Measurements from ENCODE around the gene UBE2J2.

Gene UBE2J2

GRCh38 chr1:1223891-1224290, 49.8 kb downstream of the UBE2J2 start:
- Histone ChIP-seq H3K4me3 (ENCODE audit: low read length) (no peak overlapping the region), H3K79me2 (ENCODE audit: low read length) (peaks cover 44% of the 10 kb centered on the region), H3K9me3 (ENCODE audit: insufficient read depth, low read length) (no peaks in the 10 kb centered on the region), H3K4me2 (ENCODE audit: low read length) (no peak overlapping the region), H3K9ac (ENCODE audit: low read length) (no peak overlapping the region), H4K20me1 (ENCODE audit: insufficient read depth, low read length) (0 out of 2 replicates have a peak, but pooled peaks cover 2% of the 10 kb centered on the region), H3K36me3 (replicated peaks; ENCODE audit: low read depth, low read length) (peaks cover 37% of the 10 kb centered on the region), H3K4me1 (ENCODE audit: low read length) (peaks cover 6% of the 10 kb centered on the region; the same call in 1 of the 2 replicates), H3K27ac (ENCODE audit: low read length) (no peak overlapping the region), H2AFZ (ENCODE audit: low read depth, low read length) (no peak overlapping the region), H3K27me3 (ENCODE audit: low read depth, low read length) (no peaks in the 10 kb centered on the region)
- no peak for TF ChIP-seq EZH2phosphoT487 (IDR thresholded peaks at IDR 0.05; ENCODE audit: low read depth)
- TF ChIP-seq, protein P1, sequence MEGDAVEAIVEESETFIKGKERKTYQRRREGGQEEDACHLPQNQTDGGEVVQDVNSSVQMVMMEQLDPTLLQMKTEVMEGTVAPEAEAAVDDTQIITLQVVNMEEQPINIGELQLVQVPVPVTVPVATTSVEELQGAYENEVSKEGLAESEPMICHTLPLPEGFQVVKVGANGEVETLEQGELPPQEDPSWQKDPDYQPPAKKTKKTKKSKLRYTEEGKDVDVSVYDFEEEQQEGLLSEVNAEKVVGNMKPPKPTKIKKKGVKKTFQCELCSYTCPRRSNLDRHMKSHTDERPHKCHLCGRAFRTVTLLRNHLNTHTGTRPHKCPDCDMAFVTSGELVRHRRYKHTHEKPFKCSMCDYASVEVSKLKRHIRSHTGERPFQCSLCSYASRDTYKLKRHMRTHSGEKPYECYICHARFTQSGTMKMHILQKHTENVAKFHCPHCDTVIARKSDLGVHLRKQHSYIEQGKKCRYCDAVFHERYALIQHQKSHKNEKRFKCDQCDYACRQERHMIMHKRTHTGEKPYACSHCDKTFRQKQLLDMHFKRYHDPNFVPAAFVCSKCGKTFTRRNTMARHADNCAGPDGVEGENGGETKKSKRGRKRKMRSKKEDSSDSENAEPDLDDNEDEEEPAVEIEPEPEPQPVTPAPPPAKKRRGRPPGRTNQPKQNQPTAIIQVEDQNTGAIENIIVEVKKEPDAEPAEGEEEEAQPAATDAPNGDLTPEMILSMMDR (IDR thresholded peaks at IDR 0.05; ENCODE audit: low read depth, low read length), result no peak

DNA sequence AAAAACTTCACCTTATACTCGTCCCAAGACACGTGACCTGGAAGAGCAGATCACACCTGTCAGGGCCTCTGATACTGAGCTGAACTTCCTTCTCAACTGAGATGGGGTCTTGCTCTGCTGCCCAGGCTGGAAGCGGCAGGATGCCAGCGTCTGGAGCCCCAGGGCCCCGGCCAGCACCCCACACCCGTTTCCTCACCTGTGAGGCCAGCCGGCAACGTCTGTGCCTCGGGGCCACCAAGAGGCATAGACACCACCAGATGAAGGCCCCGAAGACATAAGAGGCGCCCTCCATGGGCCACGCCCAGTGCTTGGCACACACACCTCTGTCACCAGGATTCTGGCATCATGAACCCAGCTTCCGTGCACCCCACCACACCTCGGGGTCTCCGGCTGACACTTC, 50.3 kb downstream of the UBE2J2 start:
- no peak for TF ChIP-seq EZH2phosphoT487 (IDR thresholded peaks at IDR 0.05; ENCODE audit: low read depth)
- TF ChIP-seq, protein P1 (IDR thresholded peaks at IDR 0.05; ENCODE audit: low read depth, low read length), result no peak
- Histone ChIP-seq H3K36me3 (replicated peaks; ENCODE audit: low read depth, low read length) (peaks cover 35% of the 10 kb centered on the region), H3K9ac (ENCODE audit: low read length) (no peak overlapping the region), H4K20me1 (ENCODE audit: insufficient read depth, low read length) (no peaks in the 10 kb centered on the region), H3K27me3 (ENCODE audit: low read depth, low read length) (no peaks in the 10 kb centered on the region), H3K9me3 (ENCODE audit: insufficient read depth, low read length) (no peaks in the 10 kb centered on the region), H2AFZ (ENCODE audit: low read depth, low read length) (no peak overlapping the region), H3K27ac (ENCODE audit: low read length) (no peak overlapping the region), H3K79me2 (ENCODE audit: low read length) (peaks cover 38% of the 10 kb centered on the region), H3K4me3 (ENCODE audit: low read length) (no peak overlapping the region), H3K4me1 (ENCODE audit: low read length) (peaks cover 6% of the 10 kb centered on the region; the same call in 1 of the 2 replicates), H3K4me2 (ENCODE audit: low read length) (no peak overlapping the region)

DNA sequence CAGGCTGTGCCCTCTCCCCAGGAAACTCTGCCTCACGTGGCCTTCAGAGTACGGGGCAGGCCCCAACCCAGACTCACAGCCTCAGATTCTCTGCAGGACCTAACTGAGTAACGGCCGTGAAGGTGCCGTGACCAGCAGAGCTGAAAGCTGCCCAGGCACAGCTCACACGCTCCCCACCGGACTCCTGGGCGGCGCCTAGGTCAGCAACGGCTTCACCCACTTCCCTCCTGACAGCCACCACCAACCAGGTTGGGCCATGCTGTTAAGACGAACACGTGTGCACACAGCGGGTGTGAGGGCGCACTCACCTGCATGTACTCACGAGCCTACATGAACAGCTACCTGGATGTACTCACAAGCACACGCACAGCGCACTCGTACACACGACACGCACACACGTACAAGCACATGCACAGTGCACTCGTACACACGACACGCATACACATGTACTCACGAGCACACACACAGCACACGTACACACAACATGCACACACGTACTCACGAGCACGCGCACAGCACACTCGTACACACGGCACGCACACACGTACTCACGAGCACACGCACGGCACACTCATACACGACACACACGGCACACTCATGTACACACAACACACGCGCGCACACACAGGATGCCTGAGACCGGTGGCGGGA, 51.0 kb downstream of the UBE2J2 start:
- TF ChIP-seq, protein P1 (IDR thresholded peaks at IDR 0.05; ENCODE audit: low read depth, low read length), result no peak
- no peak for TF ChIP-seq EZH2phosphoT487 (IDR thresholded peaks at IDR 0.05; ENCODE audit: low read depth)
- no peak overlapping the region for H2AFZ ChIP-seq (ENCODE audit: low read depth, low read length)
- H3K27me3 ChIP-seq (ENCODE audit: low read depth, low read length), result no peaks in the 10 kb centered on the region
- no peak overlapping the region for H3K27ac ChIP-seq (ENCODE audit: low read length)
- H3K4me1 ChIP-seq (ENCODE audit: low read length), result peaks cover 6% of the 10 kb centered on the region; the same call in 1 of the 2 replicates
- peaks cover 32% of the 10 kb centered on the region for H3K79me2 ChIP-seq (ENCODE audit: low read length)
- no peak overlapping the region for H3K4me3 ChIP-seq (ENCODE audit: low read length)
- H4K20me1 ChIP-seq (ENCODE audit: insufficient read depth, low read length), result no peaks in the 10 kb centered on the region
- H3K4me2 ChIP-seq (ENCODE audit: low read length), result no peak overlapping the region
- H3K9ac ChIP-seq (ENCODE audit: low read length), result no peak overlapping the region
- H3K9me3 ChIP-seq (ENCODE audit: insufficient read depth, low read length), result no peaks in the 10 kb centered on the region
- peaks cover 33% of the 10 kb centered on the region for H3K36me3 ChIP-seq (replicated peaks; ENCODE audit: low read depth, low read length)

GRCh38 chr1:1221887-1222574, 51.6 kb downstream of the UBE2J2 start:
- Histone ChIP-seq H2AFZ (ENCODE audit: low read depth, low read length) (no peak overlapping the region), H3K4me3 (ENCODE audit: low read length) (no peak overlapping the region), H4K20me1 (ENCODE audit: insufficient read depth, low read length) (no peaks in the 10 kb centered on the region), H3K27ac (ENCODE audit: low read length) (no peak overlapping the region), H3K27me3 (ENCODE audit: low read depth, low read length) (no peaks in the 10 kb centered on the region), H3K9me3 (ENCODE audit: insufficient read depth, low read length) (no peaks in the 10 kb centered on the region), H3K36me3 (replicated peaks; ENCODE audit: low read depth, low read length) (peaks cover 30% of the 10 kb centered on the region), H3K4me1 (ENCODE audit: low read length) (peaks cover 6% of the 10 kb centered on the region; the same call in 1 of the 2 replicates), H3K9ac (ENCODE audit: low read length) (no peak overlapping the region), H3K79me2 (ENCODE audit: low read length) (peaks cover 25% of the 10 kb centered on the region), H3K4me2 (ENCODE audit: low read length) (no peak overlapping the region)
- no peak for TF ChIP-seq EZH2phosphoT487 (IDR thresholded peaks at IDR 0.05; ENCODE audit: low read depth)
- TF ChIP-seq, protein P1 (IDR thresholded peaks at IDR 0.05; ENCODE audit: low read depth, low read length), result no peak

All from OCI-LY3 (cell line).